Neutrophil (primary cell): ENCODE data around the gene SDHAF2.

Experiments used
- H3K27ac ChIP-seq: fragments of 200-600 bp; sonication (generic); 2 replicates; pipeline ENCODE4 v1.5.1; 2016; ENCODE audit warnings: mild to moderate bottlenecking, moderate library complexity
- H3K27me3 ChIP-seq: fragments of 200-600 bp; sonication (generic); 2 replicates; pipeline ENCODE4 v1.6.0; 2016; ENCODE audit warnings: mild to moderate bottlenecking
- H3K36me3 ChIP-seq: fragments of 200-600 bp; sonication (generic); 2 replicates; pipeline ENCODE4 v1.5.1; 2017
- H3K4me1 ChIP-seq, 2 experiments: fragments of 200-600 bp in 1 of 2; sonication (generic) in 1 of 2; 1 replicate in 1 of 2; 2 replicates in 1 of 2; pipeline versions ENCODE4 v1.5.1 to v1.6.1; 2013 to 2016; ENCODE audit warnings: low read depth in 1 of 2, low read length in 1 of 2, mild to moderate bottlenecking in 1 of 2, moderate library complexity in 1 of 2; ENCODE audit not compliant: control insufficient read depth in 1 of 2, insufficient read depth in 1 of 2
- H3K4me3 ChIP-seq, 2 experiments: fragments of 200-600 bp in 1 of 2; sonication (generic) in 1 of 2; 1 replicate in 1 of 2; 2 replicates in 1 of 2; pipeline ENCODE4 v1.5.1; 2013 to 2016; ENCODE audit warnings: low read depth in 1 of 2, low read length in 1 of 2, mild to moderate bottlenecking in 1 of 2, moderate library complexity in 1 of 2
- H3K9me3 ChIP-seq: fragments of 200-600 bp; sonication (generic); 2 replicates; pipeline ENCODE4 v1.5.1; 2016
- TF ChIP-seq, protein P1 (sequence below): fragments of 200-600 bp; sonication (generic); IDR thresholded peaks from 2 replicates; pipeline ENCODE4 v1.5.1; 2016; ENCODE audit warnings: antibody characterized with exemption

The SDHAF2 gene

DNA sequence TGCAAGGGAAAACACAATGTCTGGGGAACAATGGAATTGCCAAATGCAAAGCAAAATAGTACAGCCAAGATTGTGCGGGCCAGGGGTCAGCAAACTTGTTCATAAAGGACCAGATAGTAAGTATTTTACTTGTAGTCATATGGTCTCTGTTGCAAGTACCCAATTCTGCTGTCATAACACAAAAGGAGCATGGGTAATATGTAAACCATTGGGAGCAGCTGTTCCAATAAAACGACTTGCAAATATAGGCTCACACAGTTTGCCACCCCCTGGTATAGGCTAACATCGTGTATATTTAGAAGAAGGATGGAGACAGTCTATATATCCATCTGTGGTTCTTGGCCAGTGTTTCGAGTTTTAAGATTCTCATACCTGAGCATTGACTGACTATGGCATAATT lies 15.6 kb downstream of the SDHAF2 start:
- peaks cover 78% of the 10 kb centered on the region for H3K36me3 ChIP-seq
- no peak overlapping the region for H3K27ac ChIP-seq
- no peaks in the 10 kb centered on the region for H3K4me1 ChIP-seq
- H3K9me3 ChIP-seq = no peaks in the 10 kb centered on the region
- no peak overlapping the region for H3K4me3 ChIP-seq
- TF ChIP-seq, protein P1, sequence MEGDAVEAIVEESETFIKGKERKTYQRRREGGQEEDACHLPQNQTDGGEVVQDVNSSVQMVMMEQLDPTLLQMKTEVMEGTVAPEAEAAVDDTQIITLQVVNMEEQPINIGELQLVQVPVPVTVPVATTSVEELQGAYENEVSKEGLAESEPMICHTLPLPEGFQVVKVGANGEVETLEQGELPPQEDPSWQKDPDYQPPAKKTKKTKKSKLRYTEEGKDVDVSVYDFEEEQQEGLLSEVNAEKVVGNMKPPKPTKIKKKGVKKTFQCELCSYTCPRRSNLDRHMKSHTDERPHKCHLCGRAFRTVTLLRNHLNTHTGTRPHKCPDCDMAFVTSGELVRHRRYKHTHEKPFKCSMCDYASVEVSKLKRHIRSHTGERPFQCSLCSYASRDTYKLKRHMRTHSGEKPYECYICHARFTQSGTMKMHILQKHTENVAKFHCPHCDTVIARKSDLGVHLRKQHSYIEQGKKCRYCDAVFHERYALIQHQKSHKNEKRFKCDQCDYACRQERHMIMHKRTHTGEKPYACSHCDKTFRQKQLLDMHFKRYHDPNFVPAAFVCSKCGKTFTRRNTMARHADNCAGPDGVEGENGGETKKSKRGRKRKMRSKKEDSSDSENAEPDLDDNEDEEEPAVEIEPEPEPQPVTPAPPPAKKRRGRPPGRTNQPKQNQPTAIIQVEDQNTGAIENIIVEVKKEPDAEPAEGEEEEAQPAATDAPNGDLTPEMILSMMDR = no peak
- H3K27me3 ChIP-seq = no peaks in the 10 kb centered on the region

DNA sequence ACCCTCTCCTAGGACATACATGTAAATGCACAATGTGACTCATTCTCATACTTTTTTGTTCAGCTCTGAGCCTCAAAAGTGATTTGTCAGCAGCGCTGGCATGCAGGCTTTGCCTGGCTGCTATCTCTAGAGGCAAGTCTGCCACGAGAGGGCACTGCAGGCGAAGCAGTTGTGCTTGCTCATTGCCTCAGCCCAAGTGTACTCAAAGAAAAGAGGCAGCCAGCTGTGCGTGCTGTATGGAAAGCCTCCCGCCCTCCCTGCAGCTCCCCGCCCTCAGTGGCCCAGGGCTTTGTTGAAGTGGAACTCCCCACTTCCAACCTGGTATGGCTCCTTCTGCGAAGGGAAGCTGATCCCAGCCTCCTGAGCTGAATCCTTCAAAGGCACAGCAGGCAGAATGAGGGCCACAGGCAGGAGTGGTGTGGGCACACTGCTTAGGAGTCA lies 16.3 kb downstream of the SDHAF2 start:
- Histone ChIP-seq H3K4me3 (no peak overlapping the region), H3K27me3 (no peaks in the 10 kb centered on the region), H3K27ac (peak overlapping the region; percentile 27), H3K9me3 (no peaks in the 10 kb centered on the region), H3K36me3 (peaks cover 78% of the 10 kb centered on the region), H3K4me1 (no peaks in the 10 kb centered on the region)
- TF ChIP-seq, protein P1 = no peak

DNA sequence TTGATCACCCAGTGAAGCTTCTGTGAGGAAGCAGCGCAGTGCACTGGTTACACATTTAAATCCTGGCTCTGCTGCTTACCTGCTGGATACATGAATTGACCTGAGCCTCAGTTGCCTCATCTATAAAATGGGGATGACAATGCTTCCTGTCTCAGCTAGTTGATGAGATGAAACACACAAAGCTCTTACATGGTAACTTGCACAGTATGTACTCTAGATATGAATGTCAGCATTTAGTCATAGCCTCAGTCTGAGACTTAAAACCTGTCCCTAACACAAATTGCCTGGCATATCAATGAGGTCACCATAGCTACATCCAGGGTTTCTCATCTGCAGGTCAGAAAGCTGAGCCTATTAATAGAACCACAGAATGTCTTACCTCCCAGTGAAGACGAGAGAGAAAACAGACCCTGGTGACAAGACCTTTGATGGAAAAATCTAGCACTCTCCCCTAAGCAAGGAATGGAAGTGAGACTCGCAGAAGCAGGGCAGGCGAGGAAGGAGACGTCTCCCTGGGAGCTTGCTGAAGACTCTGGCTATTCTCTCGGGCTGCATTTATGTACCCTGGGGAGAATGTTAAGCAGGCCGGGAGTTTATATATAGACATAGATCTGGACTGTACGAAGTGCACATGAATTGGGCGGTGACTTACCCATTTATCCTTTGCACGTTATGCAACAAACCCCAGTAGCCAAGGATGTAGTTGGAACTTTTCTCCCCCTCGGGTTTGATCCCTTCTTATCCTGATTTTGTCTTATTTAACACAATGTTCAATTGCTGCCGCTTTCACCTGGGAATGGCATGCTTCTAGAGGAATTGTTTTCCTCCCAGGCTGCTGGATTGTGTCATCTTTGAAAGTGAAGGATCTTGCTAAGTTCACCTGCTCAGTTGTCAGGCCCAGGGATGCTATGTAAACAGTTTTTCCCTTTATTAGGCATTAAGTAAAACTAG lies 18.0 kb downstream of the SDHAF2 start:
- TF ChIP-seq, protein P1 = no peak
- H3K27me3 ChIP-seq = no peaks in the 10 kb centered on the region
- H3K4me3 ChIP-seq = no peak overlapping the region
- no peak overlapping the region for H3K27ac ChIP-seq
- peaks cover 87% of the 10 kb centered on the region for H3K36me3 ChIP-seq
- no peaks in the 10 kb centered on the region for H3K4me1 ChIP-seq
- no peaks in the 10 kb centered on the region for H3K9me3 ChIP-seq

DNA sequence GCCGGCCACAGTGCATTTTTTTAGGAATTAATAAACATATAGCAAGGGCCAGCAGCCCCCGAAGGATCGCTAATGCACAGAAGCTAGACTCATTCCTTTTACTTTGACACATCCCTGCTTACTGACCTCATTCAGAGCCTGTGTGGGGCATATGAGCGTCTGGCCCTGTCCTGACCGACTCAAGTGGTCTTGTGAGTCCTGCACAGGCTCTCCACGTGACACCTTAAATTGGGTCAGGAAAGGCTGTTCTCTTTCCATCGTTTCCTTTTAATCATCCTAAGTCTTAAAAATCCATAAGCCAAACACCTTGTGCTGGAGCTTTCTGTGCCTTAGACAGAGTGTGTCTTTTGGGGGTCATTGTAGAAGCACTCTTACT lies 18.6 kb downstream of the SDHAF2 start:
- Histone ChIP-seq H3K27me3 (no peaks in the 10 kb centered on the region), H3K4me3 (no peak overlapping the region), H3K27ac (no peak overlapping the region), H3K36me3 (peaks cover 91% of the 10 kb centered on the region), H3K4me1 (no peaks in the 10 kb centered on the region), H3K9me3 (no peaks in the 10 kb centered on the region)
- TF ChIP-seq, protein P1 = no peak

DNA sequence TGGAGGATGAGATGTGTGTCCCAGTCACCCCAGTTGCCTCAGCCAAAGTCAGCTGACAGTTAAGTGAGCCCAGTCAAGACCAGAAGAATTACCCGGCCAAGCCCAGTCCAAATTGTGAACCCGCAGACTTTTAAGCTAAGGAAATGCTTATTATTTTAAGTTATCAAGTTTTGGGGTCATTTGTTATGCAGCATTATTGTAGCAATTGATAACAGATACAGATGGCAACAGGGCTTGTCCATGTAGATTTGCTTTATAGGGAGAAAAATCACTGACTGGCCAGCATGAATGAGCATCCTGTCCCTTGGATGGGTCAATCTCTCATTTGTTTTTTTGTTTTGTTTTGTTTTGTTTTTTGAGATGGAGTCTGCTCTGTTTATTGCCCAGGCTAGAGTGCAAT lies 22.9 kb downstream of the SDHAF2 start:
- peaks cover 81% of the 10 kb centered on the region for H3K36me3 ChIP-seq
- H3K4me1 ChIP-seq = no peaks in the 10 kb centered on the region
- no peak overlapping the region for H3K27ac ChIP-seq
- H3K4me3 ChIP-seq = no peak overlapping the region
- TF ChIP-seq, protein P1 = no peak
- H3K27me3 ChIP-seq = no peaks in the 10 kb centered on the region
- H3K9me3 ChIP-seq = no peaks in the 10 kb centered on the region
